OCI-LY7 (cell line): ENCODE data around the gene NELL1. TPM values are rescaled to one million over a fixed set of nuclear protein-coding genes. Genes with fewer than 3 reads are reported as not detected.

Source experiments
- BruUV-seq: library from RNA; stranded (reverse); fragments of 400-500 nt; replicated peaks from 2 replicates; lab custom pipeline; 2021; lab: Mats Ljungman, UMichigan
- CTCF ChIA-PET: fragments of 300-600 bp; sonication (Branson Sonifier 250); formaldehyde crosslinking; loops from one replicate; lab custom pipeline; 2022; ENCODE audit warnings: antibody characterized with exemption; ENCODE audit not compliant: unreplicated experiment; lab: Charles Lee
- POLR2A ChIA-PET: fragments of 300-600 bp; sonication (Branson Sonifier 250); formaldehyde crosslinking; loops from one replicate; lab custom pipeline; 2022; ENCODE audit warnings: antibody characterized with exemption; lab: Charles Lee
- DNase-seq: peaks from one replicate; pipeline ENCODE4 v3.0.0-alpha.2; 2015; ENCODE audit warnings: low spot score
- H2AFZ ChIP-seq: fragments of 200-600 bp; sonication (generic), shearing (Covaris generic); 2 replicates; pipeline ENCODE4 v1.6.1; 2014; ENCODE audit warnings: mild to moderate bottlenecking, antibody characterized with exemption, low read length, moderate library complexity
- H3K27ac ChIP-seq: fragments of 200-600 bp; sonication (generic); 2 replicates; pipeline ENCODE4 v1.5.1; 2014; ENCODE audit warnings: mixed run types, low read depth, mild to moderate bottlenecking, moderate library complexity, low read length, inconsistent platforms; ENCODE audit not compliant: poor library complexity, severe bottlenecking
- H3K36me3 ChIP-seq: fragments of 200-600 bp; sonication (generic); 2 replicates; pipeline ENCODE4 v1.6.1; 2014; ENCODE audit warnings: mild to moderate bottlenecking, antibody characterized with exemption, low read length, moderate library complexity, mixed read lengths; ENCODE audit not compliant: insufficient read depth
- H3K4me1 ChIP-seq: fragments of 200-600 bp; sonication (generic); 2 replicates; pipeline ENCODE4 v1.5.1; 2014; ENCODE audit warnings: mild to moderate bottlenecking, low read length; ENCODE audit not compliant: insufficient read depth, poor library complexity, severe bottlenecking
- H3K4me2 ChIP-seq: fragments of 200-600 bp; sonication (generic); 2 replicates; pipeline ENCODE4 v1.6.1; 2014; ENCODE audit warnings: mild to moderate bottlenecking, low read length
- H3K4me3 ChIP-seq: fragments of 200-600 bp; sonication (generic); 2 replicates; pipeline ENCODE4 v1.5.1; 2014; ENCODE audit warnings: mild to moderate bottlenecking, low read depth, low read length; ENCODE audit not compliant: poor library complexity, severe bottlenecking
- H3K79me2 ChIP-seq: fragments of 200-600 bp; sonication (generic); 2 replicates; pipeline ENCODE4 v1.6.1; 2016; ENCODE audit warnings: low read depth, mild to moderate bottlenecking, low read length, moderate library complexity, mixed read lengths; ENCODE audit not compliant: insufficient read depth
- H3K9me2 ChIP-seq: fragments of 200-600 bp; sonication (generic); 2 replicates; pipeline ENCODE4 v1.6.1; 2016; ENCODE audit warnings: mild to moderate bottlenecking, low read length, mixed read lengths; ENCODE audit not compliant: insufficient read depth
- H3K9me3 ChIP-seq: fragments of 200-600 bp; sonication (generic); 2 replicates; pipeline ENCODE4 v1.6.1; 2014; ENCODE audit warnings: mild to moderate bottlenecking, mixed run types, low read length, mixed read lengths
- H4K20me1 ChIP-seq: fragments of 200-600 bp; sonication (generic); 2 replicates; pipeline ENCODE4 v1.6.1; 2014; ENCODE audit warnings: mild to moderate bottlenecking, antibody characterized with exemption, low read length, moderate library complexity, mixed read lengths; ENCODE audit not compliant: insufficient read depth
- EZH2phosphoT487 ChIP-seq: fragments of 200-600 bp; sonication (generic); IDR thresholded peaks from 2 replicates; pipeline ENCODE4 v1.6.1; 2018; ENCODE audit warnings: low read depth, borderline replicate concordance, mild to moderate bottlenecking, mixed run types, antibody characterized with exemption, low read length, moderate library complexity, mixed read lengths
- intact Hi-C: fragments of 100-400 bp; cut with micrococcal nuclease; formaldehyde crosslinking; loops from one replicate; pipeline ENCODE4 v1.10.0; 2022; ENCODE audit not compliant: unreplicated experiment
- total RNA-seq, 2 experiments: library from RNA; depleted of rRNA in 1 of 2; stranded (reverse); fragments of >200 nt in 1 of 2; shearing (Covaris generic) in 1 of 2; gene quantifications; 2 replicates each; pipeline ENCODE4 v1.2.3, GENCODE V29; 2014 to 2022
- TF ChIP-seq, protein P1 (sequence below): fragments of 200-600 bp; sonication (generic); conservative IDR thresholded peaks from 2 replicates; pipeline ENCODE4 v1.5.1; 2014; ENCODE audit warnings: mild to moderate bottlenecking, antibody characterized with exemption, low read length, moderate library complexity, mixed read lengths

NELL1 gene
- total RNA-seq, 2 experiments from 2014 or later: not detected

- H3K9me2 ChIP-seq: no peaks in the 10 kb centered on the region
- H4K20me1 ChIP-seq: no peaks in the 10 kb centered on the region
- no peaks in the 10 kb centered on the region for H3K4me1 ChIP-seq
- no peak for DNase-seq
- H3K4me2 ChIP-seq: no peak overlapping the region
- H3K9me3 ChIP-seq: no peaks in the 10 kb centered on the region
- TF ChIP-seq, protein P1, sequence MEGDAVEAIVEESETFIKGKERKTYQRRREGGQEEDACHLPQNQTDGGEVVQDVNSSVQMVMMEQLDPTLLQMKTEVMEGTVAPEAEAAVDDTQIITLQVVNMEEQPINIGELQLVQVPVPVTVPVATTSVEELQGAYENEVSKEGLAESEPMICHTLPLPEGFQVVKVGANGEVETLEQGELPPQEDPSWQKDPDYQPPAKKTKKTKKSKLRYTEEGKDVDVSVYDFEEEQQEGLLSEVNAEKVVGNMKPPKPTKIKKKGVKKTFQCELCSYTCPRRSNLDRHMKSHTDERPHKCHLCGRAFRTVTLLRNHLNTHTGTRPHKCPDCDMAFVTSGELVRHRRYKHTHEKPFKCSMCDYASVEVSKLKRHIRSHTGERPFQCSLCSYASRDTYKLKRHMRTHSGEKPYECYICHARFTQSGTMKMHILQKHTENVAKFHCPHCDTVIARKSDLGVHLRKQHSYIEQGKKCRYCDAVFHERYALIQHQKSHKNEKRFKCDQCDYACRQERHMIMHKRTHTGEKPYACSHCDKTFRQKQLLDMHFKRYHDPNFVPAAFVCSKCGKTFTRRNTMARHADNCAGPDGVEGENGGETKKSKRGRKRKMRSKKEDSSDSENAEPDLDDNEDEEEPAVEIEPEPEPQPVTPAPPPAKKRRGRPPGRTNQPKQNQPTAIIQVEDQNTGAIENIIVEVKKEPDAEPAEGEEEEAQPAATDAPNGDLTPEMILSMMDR: no peak
- TF ChIP-seq EZH2phosphoT487: no peak
- ChIA-PET CTCF (no interaction called here), POLR2A (interaction anchor here (0.6 to 0.7 kb wide), 4 partner anchors 8 to 77 kb away, joined by 3 read pairs; no protein-coding TSS in a partner anchor)
- H2AFZ ChIP-seq: no peak overlapping the region
- no peaks in the 10 kb centered on the region for H3K79me2 ChIP-seq
- H3K4me3 ChIP-seq: no peak overlapping the region
- BruUV-seq: no TSS peak
- no peak overlapping the region for H3K27ac ChIP-seq
- no peaks in the 10 kb centered on the region for H3K36me3 ChIP-seq
- intact Hi-C loops: no loop called here
Measured at GRCh38 chr11:21353425-21353824, 684.0 kb downstream of the NELL1 start.

DNA sequence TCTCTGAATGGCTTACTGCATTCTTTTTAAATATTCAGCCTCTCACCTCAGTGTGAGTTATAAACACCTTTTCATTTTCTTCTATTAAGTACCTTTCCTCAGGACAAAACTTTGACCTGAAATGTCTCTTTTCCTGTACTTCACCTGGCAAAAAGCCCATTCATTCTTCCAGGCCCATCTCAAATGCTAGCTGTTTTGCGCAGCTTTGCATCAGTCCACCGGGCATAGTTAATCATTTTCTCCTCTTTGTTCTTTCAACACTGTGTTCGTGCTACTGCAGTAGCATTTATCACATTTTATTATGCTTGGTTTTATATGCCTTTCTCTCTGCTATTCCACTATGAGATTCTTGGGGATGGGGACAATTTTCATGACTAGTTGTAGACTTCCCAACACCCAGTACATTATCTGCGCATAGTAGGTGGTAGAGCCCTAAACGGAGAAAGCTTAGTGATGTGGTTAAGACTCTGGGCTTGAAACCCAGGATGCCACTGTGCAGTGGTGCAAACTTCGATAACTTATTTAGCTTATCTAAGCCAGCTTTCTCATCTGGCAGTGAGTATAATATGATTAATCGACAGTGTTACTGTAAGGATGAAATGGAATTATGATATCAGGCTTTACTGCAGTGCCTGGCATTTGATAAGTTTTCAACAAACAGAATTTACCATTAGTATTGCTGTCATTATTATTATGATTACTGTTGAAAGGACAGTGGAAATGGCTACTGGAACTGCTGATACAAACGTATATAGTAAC, 695.7 kb downstream of the NELL1 start:
- DNase-seq: no peak
- POLR2A ChIA-PET: no interaction called here
- BruUV-seq: no TSS peak

More for the DNA sequence above, 695.7 kb downstream of the NELL1 start:
- Histone ChIP-seq H3K27ac (no peak overlapping the region), H3K4me2 (no peak overlapping the region), H2AFZ (no peak overlapping the region), H3K9me2 (no peaks in the 10 kb centered on the region), H3K9me3 (no peaks in the 10 kb centered on the region), H3K79me2 (no peaks in the 10 kb centered on the region), H3K36me3 (no peaks in the 10 kb centered on the region), H3K4me3 (no peak overlapping the region), H4K20me1 (no peaks in the 10 kb centered on the region), H3K4me1 (no peaks in the 10 kb centered on the region)
- no peak for TF ChIP-seq EZH2phosphoT487
- TF ChIP-seq, protein P1: no peak
- intact Hi-C loops: no loop called here
- CTCF ChIA-PET: no interaction called here
